GM20000 (cell line): Measurements from ENCODE around the gene DCTN3.

Experiments
- DNase-seq: peaks from one replicate; pipeline ENCODE4 v3.0.0; 2012; ENCODE audit warnings: low spot score
- TF ChIP-seq, protein P1 (sequence below): IDR thresholded peaks from 2 replicates; pipeline ENCODE4 v1.5.1; 2012; ENCODE audit warnings: mild to moderate bottlenecking, control low read depth; ENCODE audit errors: extremely low read depth, missing control alignments

Gene DCTN3

GRCh38 chr9:34574571-34574970 lies 45.7 kb downstream of the DCTN3 start:
- TF ChIP-seq, protein P1, sequence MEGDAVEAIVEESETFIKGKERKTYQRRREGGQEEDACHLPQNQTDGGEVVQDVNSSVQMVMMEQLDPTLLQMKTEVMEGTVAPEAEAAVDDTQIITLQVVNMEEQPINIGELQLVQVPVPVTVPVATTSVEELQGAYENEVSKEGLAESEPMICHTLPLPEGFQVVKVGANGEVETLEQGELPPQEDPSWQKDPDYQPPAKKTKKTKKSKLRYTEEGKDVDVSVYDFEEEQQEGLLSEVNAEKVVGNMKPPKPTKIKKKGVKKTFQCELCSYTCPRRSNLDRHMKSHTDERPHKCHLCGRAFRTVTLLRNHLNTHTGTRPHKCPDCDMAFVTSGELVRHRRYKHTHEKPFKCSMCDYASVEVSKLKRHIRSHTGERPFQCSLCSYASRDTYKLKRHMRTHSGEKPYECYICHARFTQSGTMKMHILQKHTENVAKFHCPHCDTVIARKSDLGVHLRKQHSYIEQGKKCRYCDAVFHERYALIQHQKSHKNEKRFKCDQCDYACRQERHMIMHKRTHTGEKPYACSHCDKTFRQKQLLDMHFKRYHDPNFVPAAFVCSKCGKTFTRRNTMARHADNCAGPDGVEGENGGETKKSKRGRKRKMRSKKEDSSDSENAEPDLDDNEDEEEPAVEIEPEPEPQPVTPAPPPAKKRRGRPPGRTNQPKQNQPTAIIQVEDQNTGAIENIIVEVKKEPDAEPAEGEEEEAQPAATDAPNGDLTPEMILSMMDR = no peak
- DNase-seq = no peak

GRCh38 chr9:34573599-34574325 lies 46.5 kb downstream of the DCTN3 start:
- TF ChIP-seq, protein P1 = no peak
- no peak for DNase-seq

GRCh38 chr9:34572628-34573027 lies 47.7 kb downstream of the DCTN3 start:
- TF ChIP-seq, protein P1 = no peak
- DNase-seq = no peak

DNA sequence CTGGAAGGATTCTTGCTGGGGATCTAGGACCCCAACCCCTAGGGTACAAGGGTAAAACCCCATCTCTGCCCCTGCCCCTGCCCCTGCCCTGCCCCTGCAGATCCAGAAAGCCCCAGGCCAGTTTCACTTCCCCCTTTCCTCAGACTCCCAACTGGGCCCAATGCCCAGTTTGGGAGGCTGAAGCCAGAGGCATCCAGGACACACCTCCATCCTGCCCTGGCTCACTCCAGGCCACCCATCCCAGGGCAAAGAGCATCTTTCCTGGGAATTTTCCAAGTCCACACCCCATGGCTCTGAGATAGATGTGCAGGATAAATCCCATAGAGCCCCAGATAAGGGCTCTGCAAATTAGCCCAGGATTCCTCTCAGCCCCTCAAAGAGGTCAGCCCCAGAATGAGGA lies 48.2 kb downstream of the DCTN3 start:
- TF ChIP-seq, protein P1 = no peak
- DNase-seq = no peak

DNA sequence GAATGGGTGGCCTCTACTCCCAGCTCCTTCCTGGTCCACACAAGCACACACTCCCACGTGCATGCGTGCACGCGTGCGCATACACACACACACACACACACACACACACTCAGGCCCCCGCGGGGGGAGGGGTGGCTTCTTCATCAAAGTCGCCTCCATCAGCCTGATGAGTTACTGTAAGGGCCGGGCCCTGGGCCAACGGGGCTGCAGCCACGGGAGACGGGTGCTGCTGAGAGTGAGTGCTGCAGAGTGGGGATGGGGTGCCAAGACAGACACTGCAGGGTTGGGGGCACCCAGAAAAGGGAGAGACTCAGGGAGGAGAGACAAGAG lies 48.8 kb downstream of the DCTN3 start:
- TF ChIP-seq, protein P1 = no peak
- DNase-seq = no peak

- no peak for DNase-seq
Measured at GRCh38 chr9:34570809-34571480, 49.4 kb downstream of the DCTN3 start.

DNA sequence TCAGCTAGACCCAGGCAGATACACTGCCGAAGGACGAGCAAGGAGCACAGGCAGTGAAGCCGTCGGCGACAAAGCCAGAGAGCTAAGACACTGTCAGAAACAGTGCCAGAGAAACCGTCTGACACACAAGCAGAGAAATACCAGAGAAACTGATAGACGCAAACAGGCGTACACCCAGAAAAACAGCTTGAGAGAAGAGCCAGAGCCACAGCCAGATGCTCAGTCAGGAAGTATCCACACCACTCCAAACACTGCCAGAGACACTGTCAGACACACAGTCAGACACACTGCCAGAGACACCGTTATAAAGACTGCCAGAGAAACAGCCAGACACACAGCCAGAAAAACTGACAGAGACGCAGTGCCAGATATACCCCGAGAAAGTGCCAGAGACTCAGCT lies 49.9 kb downstream of the DCTN3 start:
- TF ChIP-seq, protein P1 = no peak
- no peak for DNase-seq

More at GRCh38 chr9:34570809-34571480, 49.4 kb downstream of the DCTN3 start:
- TF ChIP-seq, protein P1 = no peak
